Measurements from ENCODE around the gene SLC38A5.

Gene SLC38A5

GRCh38 chrX:48477960-48478755, 8.1 kb upstream of the SLC38A5 start:
- H3K79me2 ChIP-seq (ENCODE audit: insufficient read depth, low read length): peaks cover 39% of the 10 kb centered on the region
- H3K4me1 ChIP-seq (ENCODE audit: insufficient read depth, low read length, poor library complexity, severe bottlenecking): peaks cover 11% of the 10 kb centered on the region
- H3K27me3 ChIP-seq (ENCODE audit: insufficient read depth, low read length, poor library complexity, severe bottlenecking): no peaks in the 10 kb centered on the region
- no peak for TF ChIP-seq EZH2phosphoT487 (IDR thresholded peaks at IDR 0.05; ENCODE audit: borderline replicate concordance)
- no peak for TF ChIP-seq CTCF (conservative IDR thresholded peaks at IDR 0.05; ENCODE audit: low read length)
- no peak overlapping the region for H2AFZ ChIP-seq (ENCODE audit: low read length)
- H3K9me2 ChIP-seq (replicated peaks; ENCODE audit: low read depth, low read length): no peaks in the 10 kb centered on the region
- peak overlapping the region; percentile 78 for H3K4me2 ChIP-seq (ENCODE audit: low read depth, low read length, poor library complexity, severe bottlenecking)
- no peaks in the 10 kb centered on the region for H3K9me3 ChIP-seq (ENCODE audit: insufficient read depth, low read depth, low read length)
- peaks cover 14% of the 10 kb centered on the region; the same call in 1 of the 2 replicates for H3K36me3 ChIP-seq (ENCODE audit: insufficient read depth, low read length)
- H3K9ac ChIP-seq (ENCODE audit: low read depth, low read length, poor library complexity, severe bottlenecking): peak overlapping the region; percentile 88
- no peaks in the 10 kb centered on the region for H4K20me1 ChIP-seq (ENCODE audit: insufficient read depth, low read length, poor library complexity, severe bottlenecking)
- peak overlapping the region; percentile 84 for H3K4me3 ChIP-seq (ENCODE audit: low read length, poor library complexity, severe bottlenecking)
- H3F3A ChIP-seq (ENCODE audit: low read depth): no peaks in the 10 kb centered on the region

- H3K79me2 ChIP-seq (ENCODE audit: insufficient read depth, low read length): peaks cover 39% of the 10 kb centered on the region
Measured at GRCh38 chrX:48476919-48477318, 6.9 kb upstream of the SLC38A5 start.

GRCh38 chrX:48475774-48476577, 5.9 kb upstream of the SLC38A5 start, which contains the start of gene FTSJ1:
TSS of gene FTSJ1 (plus strand) at chrX:48476199. CDS start at chrX:48478048, 1,849 bp downstream.
- H3K9me3 ChIP-seq (ENCODE audit: insufficient read depth, low read depth, low read length): no peaks in the 10 kb centered on the region
- no peaks in the 10 kb centered on the region for H3K9me2 ChIP-seq (replicated peaks; ENCODE audit: low read depth, low read length)
- peak within 1 kb of the TSS; percentile 86 for H2AFZ ChIP-seq (ENCODE audit: low read length)
- H4K20me1 ChIP-seq (ENCODE audit: insufficient read depth, low read length, poor library complexity, severe bottlenecking): no peaks in the 10 kb centered on the region
- H3K4me3 ChIP-seq (ENCODE audit: low read length, poor library complexity, severe bottlenecking): peak within 1 kb of the TSS; percentile 84
- no peaks in the 10 kb centered on the region for H3K27me3 ChIP-seq (ENCODE audit: insufficient read depth, low read length, poor library complexity, severe bottlenecking)
- no peaks in the 10 kb centered on the region for H3F3A ChIP-seq (ENCODE audit: low read depth)
- H3K4me1 ChIP-seq (ENCODE audit: insufficient read depth, low read length, poor library complexity, severe bottlenecking): peaks cover 11% of the 10 kb centered on the region
- TF ChIP-seq CTCF (conservative IDR thresholded peaks at IDR 0.05; ENCODE audit: low read length): no peak
- no peak for TF ChIP-seq EZH2phosphoT487 (IDR thresholded peaks at IDR 0.05; ENCODE audit: borderline replicate concordance)
- no peaks in the 10 kb centered on the region for H3K36me3 ChIP-seq (ENCODE audit: insufficient read depth, low read length)
- H3K9ac ChIP-seq (ENCODE audit: low read depth, low read length, poor library complexity, severe bottlenecking): peak within 1 kb of the TSS; percentile 88
- H3K4me2 ChIP-seq (ENCODE audit: low read depth, low read length, poor library complexity, severe bottlenecking): peak within 1 kb of the TSS; percentile 78
- H3K79me2 ChIP-seq (ENCODE audit: insufficient read depth, low read length): peaks cover 39% of the 10 kb centered on the region

More at GRCh38 chrX:48476919-48477318, 6.9 kb upstream of the SLC38A5 start:
- Histone ChIP-seq H3F3A (ENCODE audit: low read depth) (no peaks in the 10 kb centered on the region), H3K27me3 (ENCODE audit: insufficient read depth, low read length, poor library complexity, severe bottlenecking) (no peaks in the 10 kb centered on the region), H3K4me2 (ENCODE audit: low read depth, low read length, poor library complexity, severe bottlenecking) (peak overlapping the region; percentile 78), H3K9me2 (replicated peaks; ENCODE audit: low read depth, low read length) (no peaks in the 10 kb centered on the region), H3K9ac (ENCODE audit: low read depth, low read length, poor library complexity, severe bottlenecking) (peak overlapping the region; percentile 88), H3K9me3 (ENCODE audit: insufficient read depth, low read depth, low read length) (no peaks in the 10 kb centered on the region), H4K20me1 (ENCODE audit: insufficient read depth, low read length, poor library complexity, severe bottlenecking) (no peaks in the 10 kb centered on the region), H3K36me3 (ENCODE audit: insufficient read depth, low read length) (peaks cover 4% of the 10 kb centered on the region; the same call in 1 of the 2 replicates), H3K4me1 (ENCODE audit: insufficient read depth, low read length, poor library complexity, severe bottlenecking) (peaks cover 11% of the 10 kb centered on the region), H2AFZ (ENCODE audit: low read length) (no peak overlapping the region), H3K4me3 (ENCODE audit: low read length, poor library complexity, severe bottlenecking) (peak overlapping the region; percentile 84)
- no peak for TF ChIP-seq EZH2phosphoT487 (IDR thresholded peaks at IDR 0.05; ENCODE audit: borderline replicate concordance)
- TF ChIP-seq CTCF (conservative IDR thresholded peaks at IDR 0.05; ENCODE audit: low read length): no peak
